MCF 10A (cell line): ENCODE measurements around the gene CC2D1A. TPM values are rescaled to one million over a fixed set of nuclear protein-coding genes. Genes with fewer than 3 reads are reported as not detected.

Source experiments
- BruUV-seq: library from RNA; stranded (reverse); fragments of 400-500 nt; replicated peaks from 2 replicates; lab custom pipeline; 2021; lab: Mats Ljungman, UMichigan
- CTCF ChIA-PET: fragments of 300-600 bp; sonication (Branson Sonifier 250); formaldehyde crosslinking; extraction: SDS; loops from one replicate; lab custom pipeline; 2021; ENCODE audit warnings: antibody characterized with exemption, inconsistent platforms; lab: Yijun Ruan, JAX
- POLR2A ChIA-PET: fragments of 300-600, 350-650 bp; sonication (Branson Sonifier 250); formaldehyde crosslinking; extraction: SDS; loops from one replicate; lab custom pipeline; 2020; ENCODE audit warnings: antibody characterized with exemption, inconsistent platforms; lab: Yijun Ruan, JAX
- DNase-seq: peaks from one replicate; pipeline ENCODE4 v3.0.0-alpha.2; 2018; ENCODE audit not compliant: unreplicated experiment
- H3K27ac Mint-ChIP-seq: one replicate; pipeline ENCODE4 v1.8.0; 2022; ENCODE audit warnings: mild to moderate bottlenecking, low read depth, mixed read lengths; ENCODE audit not compliant: unreplicated experiment
- H3K27me3 Mint-ChIP-seq: one replicate; pipeline ENCODE4 v1.8.0; 2022; ENCODE audit warnings: mixed read lengths; ENCODE audit not compliant: insufficient read depth, unreplicated experiment
- H3K36me3 Mint-ChIP-seq: one replicate; pipeline ENCODE4 v1.8.0; 2022; ENCODE audit warnings: mild to moderate bottlenecking, moderate library complexity, mixed read lengths; ENCODE audit not compliant: insufficient read depth, unreplicated experiment
- H3K4me1 Mint-ChIP-seq: one replicate; pipeline ENCODE4 v1.8.0; 2022; ENCODE audit warnings: mixed read lengths; ENCODE audit not compliant: insufficient read depth, unreplicated experiment
- H3K4me3 Mint-ChIP-seq: one replicate; pipeline ENCODE4 v1.8.0; 2022; ENCODE audit warnings: mild to moderate bottlenecking, moderate library complexity, mixed read lengths; ENCODE audit not compliant: unreplicated experiment
- H3K9me3 Mint-ChIP-seq: one replicate; pipeline ENCODE4 v1.8.0; 2022; ENCODE audit warnings: mixed read lengths; ENCODE audit not compliant: unreplicated experiment
- intact Hi-C: fragments of 100-400 bp; cut with micrococcal nuclease; formaldehyde crosslinking; loops from 2 replicates; pipeline ENCODE4 v1.14.1; 2022
- total RNA-seq: library from RNA; stranded (reverse); gene quantifications from 2 replicates; pipeline ENCODE4 v1.2.3, GENCODE V29; 2022
- TF ChIP-seq, protein P1 (sequence below): fragments of 200-600 bp; IDR thresholded peaks from one replicate; pipeline ENCODE4 v1.8.0; 2022; ENCODE audit warnings: antibody characterized with exemption, mild to moderate bottlenecking; ENCODE audit not compliant: unreplicated experiment

The CC2D1A gene
- total RNA-seq, 1 experiment from 2014 or later: 36.7 TPM

GRCh38 chr19:13958043-13958442 lies 52.0 kb downstream of the CC2D1A start:
- TF ChIP-seq, protein P1, sequence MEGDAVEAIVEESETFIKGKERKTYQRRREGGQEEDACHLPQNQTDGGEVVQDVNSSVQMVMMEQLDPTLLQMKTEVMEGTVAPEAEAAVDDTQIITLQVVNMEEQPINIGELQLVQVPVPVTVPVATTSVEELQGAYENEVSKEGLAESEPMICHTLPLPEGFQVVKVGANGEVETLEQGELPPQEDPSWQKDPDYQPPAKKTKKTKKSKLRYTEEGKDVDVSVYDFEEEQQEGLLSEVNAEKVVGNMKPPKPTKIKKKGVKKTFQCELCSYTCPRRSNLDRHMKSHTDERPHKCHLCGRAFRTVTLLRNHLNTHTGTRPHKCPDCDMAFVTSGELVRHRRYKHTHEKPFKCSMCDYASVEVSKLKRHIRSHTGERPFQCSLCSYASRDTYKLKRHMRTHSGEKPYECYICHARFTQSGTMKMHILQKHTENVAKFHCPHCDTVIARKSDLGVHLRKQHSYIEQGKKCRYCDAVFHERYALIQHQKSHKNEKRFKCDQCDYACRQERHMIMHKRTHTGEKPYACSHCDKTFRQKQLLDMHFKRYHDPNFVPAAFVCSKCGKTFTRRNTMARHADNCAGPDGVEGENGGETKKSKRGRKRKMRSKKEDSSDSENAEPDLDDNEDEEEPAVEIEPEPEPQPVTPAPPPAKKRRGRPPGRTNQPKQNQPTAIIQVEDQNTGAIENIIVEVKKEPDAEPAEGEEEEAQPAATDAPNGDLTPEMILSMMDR: no peak
- H3K9me3 Mint-ChIP-seq: no peaks in the 10 kb centered on the region

GRCh38 chr19:13959141-13959961 lies 53.4 kb downstream of the CC2D1A start:
- Mint-ChIP-seq H3K9me3 (no peaks in the 10 kb centered on the region), H3K36me3 (peaks cover 47% of the 10 kb centered on the region), H3K4me3 (no peak overlapping the region), H3K4me1 (no peaks in the 10 kb centered on the region), H3K27me3 (no peaks in the 10 kb centered on the region), H3K27ac (no peak overlapping the region)
- intact Hi-C loops: no loop called here
- BruUV-seq: no TSS peak
- ChIA-PET POLR2A (no interaction called here), CTCF (interaction anchor here (0.6 kb wide), 2 partner anchors 19 to 20 kb away, joined by 3 to 5 read pairs; no protein-coding TSS in a partner anchor)
- TF ChIP-seq, protein P1: no peak
- DNase-seq: no peak

More at GRCh38 chr19:13958043-13958442, 52.0 kb downstream of the CC2D1A start:
- Mint-ChIP-seq H3K27ac (no peak overlapping the region), H3K36me3 (peaks cover 44% of the 10 kb centered on the region), H3K27me3 (no peaks in the 10 kb centered on the region), H3K4me3 (no peak overlapping the region), H3K4me1 (peaks cover 9% of the 10 kb centered on the region)
- POLR2A ChIA-PET: no interaction called here
- no TSS peak for BruUV-seq
- CTCF ChIA-PET: no interaction called here
- DNase-seq: no peak
- intact Hi-C loops: no loop called here

- TF ChIP-seq, protein P1: peak; percentile 11
- no peak overlapping the region for H3K27ac Mint-ChIP-seq
- BruUV-seq: TSS peak; percentile 20
- intact Hi-C loops: no loop called here
- ChIA-PET POLR2A (no interaction called here), CTCF (interaction anchor here (0.6 to 1.3 kb wide), 6 partner anchors 10 to 119 kb away, joined by 3 to 5 read pairs (median 4); no protein-coding TSS in a partner anchor)
- H3K9me3 Mint-ChIP-seq: no peaks in the 10 kb centered on the region
- H3K4me1 Mint-ChIP-seq: no peaks in the 10 kb centered on the region
- no peaks in the 10 kb centered on the region for H3K27me3 Mint-ChIP-seq
- H3K4me3 Mint-ChIP-seq: no peak overlapping the region
- DNase-seq: no peak
- H3K36me3 Mint-ChIP-seq: peaks cover 55% of the 10 kb centered on the region
Observed at GRCh38 chr19:13959962-13960862, 54.2 kb downstream of the CC2D1A start.
